Natural killer cell (primary cell): ENCODE data around the gene HECTD2. TPM values are rescaled to one million over a fixed set of nuclear protein-coding genes. Genes with fewer than 3 reads are reported as not detected.

Experiments
- ATAC-seq, 3 donors: fragments of 150-1000 bp in 2 of 3; fragments of 200-7000 bp in 1 of 3; cut with Tn5 transposase; 1 replicate in 1 of 3; 2 replicates in 2 of 3; pipeline ENCODE4 v1.10.0; 2021; ENCODE audit warnings: mild to moderate bottlenecking in 2 of 3, moderate library complexity in 2 of 3
- DNase-seq, 2 donors: peaks; one replicate each; pipeline versions ENCODE4 v3.0.0 to v3.0.0-alpha.2; 2013 to 2021; ENCODE audit warnings: mixed read lengths in 1 of 2
- H3K27ac ChIP-seq: one replicate; pipeline ENCODE4 v1.5.1; 2013; ENCODE audit warnings: mild to moderate bottlenecking, low read length
- H3K27me3 ChIP-seq: one replicate; pipeline ENCODE4 v1.6.1; 2013; ENCODE audit warnings: low read length; ENCODE audit not compliant: control insufficient read depth, insufficient read depth
- H3K36me3 ChIP-seq: one replicate; pipeline ENCODE4 v1.6.1; 2013; ENCODE audit warnings: low read length; ENCODE audit not compliant: control insufficient read depth, insufficient read depth
- H3K4me1 ChIP-seq: one replicate; pipeline ENCODE4 v1.6.1; 2013; ENCODE audit warnings: low read length; ENCODE audit not compliant: control insufficient read depth, insufficient read depth
- H3K4me3 ChIP-seq: one replicate; pipeline ENCODE4 v1.5.1; 2013; ENCODE audit warnings: low read length
- H3K9me3 ChIP-seq: one replicate; pipeline ENCODE4 v1.6.1; 2013; ENCODE audit warnings: low read length; ENCODE audit not compliant: control insufficient read depth, insufficient read depth
- H3K27ac Mint-ChIP-seq, 2 donors: one replicate each; pipeline ENCODE4 v1.8.0; 2022; ENCODE audit warnings: mild to moderate bottlenecking in 2 of 2, mixed read lengths in 2 of 2, moderate library complexity in 1 of 2
- H3K27me3 Mint-ChIP-seq, 2 donors: one replicate each; pipeline ENCODE4 v1.8.0; 2022; ENCODE audit warnings: low read depth in 2 of 2, mixed read lengths in 2 of 2
- H3K36me3 Mint-ChIP-seq: one replicate; pipeline ENCODE4 v1.8.0; 2022; ENCODE audit warnings: mixed read lengths
- H3K4me1 Mint-ChIP-seq, 2 donors: one replicate each; pipeline ENCODE4 v1.8.0; 2022; ENCODE audit warnings: mixed read lengths in 2 of 2
- H3K4me3 Mint-ChIP-seq: one replicate; pipeline ENCODE4 v1.8.0; 2022; ENCODE audit warnings: mild to moderate bottlenecking, moderate library complexity, mixed read lengths
- H3K9me3 Mint-ChIP-seq, 2 donors: one replicate each; pipeline ENCODE4 v1.8.0; 2022; ENCODE audit warnings: mixed read lengths in 2 of 2
- CTCF ChIP-seq: fragments of 200-600 bp; IDR thresholded peaks from one replicate; pipeline ENCODE4 v1.8.0; 2022; ENCODE audit warnings: antibody characterized with exemption
- WGBS: methylation state at CpG from one replicate; pipeline ENCODE4 v1.1.7; 2013; ENCODE audit warnings: missing lambda C conversion rate; ENCODE audit not compliant: insufficient coverage; 5-methylcytosine and 5-hydroxymethylcytosine counted together
- intact Hi-C: fragments of 100-400 bp; cut with micrococcal nuclease; formaldehyde crosslinking; loops from one replicate; pipeline ENCODE4 v1.14.2; 2022
- total RNA-seq, 4 donors: library from RNA; stranded (reverse); fragments of 120-200 nt in 1 of 4; gene quantifications; one replicate each; pipeline versions ENCODE4 v1.2.3 to v1.2.4, GENCODE V29; 2013 to 2022

Gene HECTD2
- total RNA-seq, 3 donors from 2014 or later (not counting 1 experiment from before 2014, with no cell fraction given) = 0.61 to 3.6 (median 1.1) TPM

GRCh38 chr10:91564026-91564425 is 153.9 kb downstream of the HECTD2 start:
- DNase-seq = no peak
- 95% methylated on average over 3 of the region's 3 CpGs for WGBS
- H3K27ac Mint-ChIP-seq = no peak overlapping the region
- Histone ChIP-seq H3K4me1 (no peaks in the 10 kb centered on the region), H3K27me3 (no peaks in the 10 kb centered on the region), H3K9me3 (no peaks in the 10 kb centered on the region), H3K27ac (no peak overlapping the region), H3K4me3 (no peak overlapping the region), H3K36me3 (no peaks in the 10 kb centered on the region)
- no peaks in the 10 kb centered on the region for H3K9me3 Mint-ChIP-seq
- intact Hi-C loops = no loop called here
- H3K27me3 Mint-ChIP-seq = peaks cover 0 to 5% of the 10 kb centered on the region in 2 donors
- no peak for ATAC-seq
- no peaks in the 10 kb centered on the region for H3K36me3 Mint-ChIP-seq
- no peak overlapping the region for H3K4me3 Mint-ChIP-seq
- no peak for TF ChIP-seq CTCF
- no peaks in the 10 kb centered on the region for H3K4me1 Mint-ChIP-seq

Other genes starting within 250 kb of the HECTD2 start
- 10 to 100 TPM; 52.5 to 60.2 (median 58.6) TPM for gene PCGF5, start 189.7 kb upstream of the HECTD2 start, total RNA-seq
- gene PPP1R3C, start 222.7 kb downstream of the HECTD2 start, total RNA-seq = not detected